ENCODE results near the gene GPR84. TPM values are rescaled to one million over a fixed set of nuclear protein-coding genes. Genes with fewer than 3 reads are reported as not detected.

The GPR84 gene
- total and polyA plus RNA-seq, 2 donors, result 0.26 to 0.96 TPM

- Histone ChIP-seq H3K27ac (ENCODE audit: low read depth) (no peak overlapping the region), H3K36me3 (ENCODE audit: insufficient read depth) (peaks cover 2% of the 10 kb centered on the region), H3K4me3 (ENCODE audit: low read depth, low read length) (no peak overlapping the region), H3K4me1 (ENCODE audit: insufficient read depth) (no peaks in the 10 kb centered on the region)
- no peak for DNase-seq (ENCODE audit: extremely low spot score)
Observed at GRCh38 chr12:54349679-54350078, 14.6 kb downstream of the GPR84 start.

DNA sequence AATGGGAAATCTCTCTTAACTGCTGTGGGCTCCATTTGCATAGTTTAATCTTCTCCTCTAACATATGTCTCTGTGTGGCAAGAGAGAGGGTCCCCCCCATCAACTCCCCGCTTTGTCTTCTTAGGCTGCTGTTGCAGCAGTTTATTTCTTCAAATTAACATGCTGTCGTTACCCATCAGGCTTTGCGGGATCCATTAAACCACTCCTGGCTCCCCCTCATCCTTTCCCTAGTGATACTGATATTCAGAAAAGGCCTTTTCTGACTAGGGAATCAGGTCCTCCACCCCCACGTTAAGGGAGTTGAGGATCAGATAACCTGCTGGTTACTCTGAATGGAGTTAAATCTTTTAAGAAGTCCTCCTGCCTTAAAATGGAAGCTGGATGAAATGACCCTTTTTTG lies 15.2 kb downstream of the GPR84 start:
- H3K4me1 ChIP-seq (ENCODE audit: insufficient read depth), result no peaks in the 10 kb centered on the region
- 82% methylated on average over 4 of the region's 4 CpGs for WGBS
- H3K4me3 ChIP-seq (ENCODE audit: low read depth, low read length), result no peak overlapping the region
- H3K36me3 ChIP-seq (ENCODE audit: insufficient read depth), result peaks cover 2% of the 10 kb centered on the region
- H3K27ac ChIP-seq (ENCODE audit: low read depth), result no peak overlapping the region
- no peak for DNase-seq (ENCODE audit: extremely low spot score)

DNA sequence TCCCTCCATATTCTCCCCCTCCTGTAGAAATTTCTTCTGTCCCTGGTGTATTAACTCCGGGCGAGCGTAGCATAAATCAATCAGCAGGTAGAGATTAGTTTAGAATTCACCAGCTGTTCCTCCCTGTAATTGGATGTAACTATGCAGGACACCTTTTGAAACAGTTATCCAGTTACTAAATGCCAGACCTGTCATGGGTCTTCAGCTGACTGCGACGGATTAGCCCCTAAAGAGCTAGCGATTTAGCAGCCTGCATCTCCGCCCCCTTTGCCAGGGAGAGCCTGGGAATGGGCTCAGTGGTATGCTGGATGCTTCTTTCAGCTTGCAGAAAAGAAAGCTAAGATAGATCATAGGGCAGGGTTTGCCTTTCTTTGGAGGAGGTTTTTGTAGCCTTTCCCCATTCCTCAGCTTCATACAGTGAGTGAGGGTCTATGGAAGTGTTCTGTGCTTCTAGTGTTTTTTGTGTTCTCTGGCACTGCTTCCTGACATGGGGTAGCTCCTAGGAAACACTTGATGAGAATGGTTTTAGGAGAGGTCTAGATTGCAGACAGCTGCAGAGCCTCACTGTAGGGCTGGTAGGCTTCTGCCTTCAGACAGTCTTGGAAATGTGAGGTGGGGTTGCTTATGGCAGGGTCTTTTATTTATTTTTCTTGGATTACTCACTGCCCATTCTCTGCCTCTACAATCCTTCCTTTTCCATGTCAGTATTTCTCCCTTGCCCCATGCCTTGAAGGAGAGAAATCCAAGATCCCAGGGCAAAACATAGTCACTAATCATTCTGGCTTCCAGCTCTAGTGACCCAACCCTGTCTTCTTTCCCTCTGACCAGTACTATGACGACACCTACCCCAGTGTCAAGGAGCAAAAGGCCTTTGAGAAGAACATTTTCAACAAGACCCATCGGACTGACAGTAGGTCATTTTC lies 22.6 kb downstream of the GPR84 start:
- no peaks in the 10 kb centered on the region for H3K4me1 ChIP-seq (ENCODE audit: insufficient read depth)
- no peak for DNase-seq (ENCODE audit: extremely low spot score)
- 54% methylated on average over 9 of the region's 9 CpGs for WGBS
- H3K4me3 ChIP-seq (ENCODE audit: low read depth, low read length), result no peak overlapping the region
- no peak overlapping the region for H3K27ac ChIP-seq (ENCODE audit: low read depth)
- peaks cover 3% of the 10 kb centered on the region for H3K36me3 ChIP-seq (ENCODE audit: insufficient read depth)

GRCh38 chr12:54340846-54341245 lies 23.4 kb downstream of the GPR84 start:
- Histone ChIP-seq H3K36me3 (ENCODE audit: insufficient read depth) (peaks cover 3% of the 10 kb centered on the region), H3K4me3 (ENCODE audit: low read depth, low read length) (no peak overlapping the region), H3K4me1 (ENCODE audit: insufficient read depth) (no peaks in the 10 kb centered on the region), H3K27ac (ENCODE audit: low read depth) (no peak overlapping the region)
- WGBS, result 84% methylated on average over 7 of the region's 7 CpGs
- DNase-seq (ENCODE audit: extremely low spot score), result no peak

DNA sequence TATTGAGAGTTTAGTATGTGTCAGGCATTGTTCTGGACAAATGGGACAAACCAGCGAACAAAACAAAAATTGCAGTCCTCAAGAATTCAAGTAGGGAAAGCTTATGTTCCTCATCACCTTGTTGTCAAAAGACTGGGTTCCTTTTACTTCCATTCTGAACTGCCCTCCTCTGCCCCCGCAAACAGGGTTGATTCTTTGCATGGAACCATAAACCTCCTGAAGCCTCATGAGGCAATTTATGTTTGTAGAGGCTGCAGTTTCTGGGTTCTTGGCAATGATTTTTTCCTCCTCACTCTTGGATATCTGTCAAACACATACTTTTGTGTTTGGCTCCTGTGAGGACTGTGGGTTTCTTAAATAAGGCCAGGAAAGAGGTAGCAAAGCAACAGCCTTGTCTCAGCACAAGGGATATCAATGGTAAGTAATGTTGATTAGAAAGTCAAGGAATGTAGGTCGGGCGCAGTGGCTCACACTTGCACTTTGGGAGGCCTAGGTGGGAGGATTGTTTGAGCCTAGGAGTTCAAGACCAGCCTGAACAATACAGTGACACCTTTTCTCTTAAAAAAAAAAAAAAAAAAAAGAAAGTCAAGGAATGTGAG lies 25.5 kb downstream of the GPR84 start:
- H3K4me1 ChIP-seq (ENCODE audit: insufficient read depth), result no peaks in the 10 kb centered on the region

DNA sequence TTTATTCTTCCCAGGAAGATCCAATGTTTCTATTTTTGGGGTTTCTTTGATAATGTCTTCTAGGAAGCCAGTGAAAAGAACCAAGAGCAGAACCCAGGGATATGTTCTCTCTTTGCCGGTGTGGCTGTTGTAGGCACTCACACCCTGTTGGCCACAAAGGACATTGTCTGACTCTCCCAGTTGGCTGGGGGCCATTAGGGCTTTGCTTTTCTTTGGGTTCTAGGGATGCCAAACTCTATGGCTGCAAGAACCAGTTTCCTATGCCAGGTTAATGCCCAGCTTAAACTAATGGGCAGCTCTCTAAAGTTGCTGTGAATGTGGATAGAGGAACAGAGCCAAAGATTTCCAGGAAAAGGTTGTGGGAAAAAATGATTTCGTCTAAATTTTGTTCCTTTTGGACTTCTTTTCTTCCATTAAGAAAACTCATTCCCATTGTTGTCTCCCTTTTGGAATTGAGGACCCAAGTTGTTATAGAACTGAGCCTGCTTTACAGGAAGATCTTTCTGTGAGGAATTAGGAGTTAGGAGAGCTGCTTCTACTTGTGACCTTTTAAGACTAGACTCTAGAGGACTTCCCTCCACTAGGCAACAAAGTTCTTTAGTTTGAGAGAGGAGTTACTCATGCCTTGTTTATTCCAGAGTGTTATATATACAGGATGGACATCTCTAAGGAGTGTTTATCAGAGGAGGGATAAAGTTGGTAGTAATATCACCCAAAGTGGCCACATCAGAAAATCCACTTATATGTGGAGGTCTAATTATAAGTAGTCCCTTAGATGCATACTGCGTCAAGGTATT lies 26.2 kb downstream of the GPR84 start:
- Histone ChIP-seq H3K4me1 (ENCODE audit: insufficient read depth) (no peaks in the 10 kb centered on the region), H3K36me3 (ENCODE audit: insufficient read depth) (peaks cover 2% of the 10 kb centered on the region), H3K4me3 (ENCODE audit: low read depth, low read length) (no peak overlapping the region), H3K27ac (ENCODE audit: low read depth) (no peak overlapping the region)
- DNase-seq (ENCODE audit: extremely low spot score), result no peak
- WGBS, result 44% methylated on average over 3 of the region's 3 CpGs

More for the DNA sequence above, 25.5 kb downstream of the GPR84 start:
- WGBS, result 60% methylated on average over 4 of the region's 4 CpGs
- Histone ChIP-seq H3K27ac (ENCODE audit: low read depth) (no peak overlapping the region), H3K4me3 (ENCODE audit: low read depth, low read length) (no peak overlapping the region), H3K36me3 (ENCODE audit: insufficient read depth) (peaks cover 2% of the 10 kb centered on the region)
- no peak for DNase-seq (ENCODE audit: extremely low spot score)

GRCh38 chr12:54337280-54337842 lies 26.9 kb downstream of the GPR84 start:
- Histone ChIP-seq H3K36me3 (ENCODE audit: insufficient read depth) (peaks cover 2% of the 10 kb centered on the region), H3K27ac (ENCODE audit: low read depth) (no peak overlapping the region), H3K4me3 (ENCODE audit: low read depth, low read length) (no peak overlapping the region), H3K4me1 (ENCODE audit: insufficient read depth) (no peaks in the 10 kb centered on the region)
- no peak for DNase-seq (ENCODE audit: extremely low spot score)
- 25% methylated on average over 3 of the region's 3 CpGs for WGBS

- 99% methylated on average over 4 of the region's 4 CpGs for WGBS
Observed at GRCh38 chr12:54333420-54334034, 30.8 kb downstream of the GPR84 start.

GRCh38 chr12:54331461-54331860 lies 32.8 kb downstream of the GPR84 start:
- H3K4me3 ChIP-seq (ENCODE audit: low read depth, low read length), result no peak overlapping the region
- H3K27ac ChIP-seq (ENCODE audit: low read depth), result no peak overlapping the region
- H3K36me3 ChIP-seq (ENCODE audit: insufficient read depth), result peaks cover 2% of the 10 kb centered on the region
- peaks cover 2% of the 10 kb centered on the region for H3K4me1 ChIP-seq (ENCODE audit: insufficient read depth)
- no peak for DNase-seq (ENCODE audit: extremely low spot score)
- WGBS, result 79% methylated on average over 5 of the region's 5 CpGs

More at GRCh38 chr12:54333420-54334034, 30.8 kb downstream of the GPR84 start:
- no peak overlapping the region for H3K27ac ChIP-seq (ENCODE audit: low read depth)
- peaks cover 2% of the 10 kb centered on the region for H3K36me3 ChIP-seq (ENCODE audit: insufficient read depth)
- DNase-seq (ENCODE audit: extremely low spot score), result no peak
- H3K4me3 ChIP-seq (ENCODE audit: low read depth, low read length), result no peak overlapping the region
- H3K4me1 ChIP-seq (ENCODE audit: insufficient read depth), result peaks cover 2% of the 10 kb centered on the region

DNA sequence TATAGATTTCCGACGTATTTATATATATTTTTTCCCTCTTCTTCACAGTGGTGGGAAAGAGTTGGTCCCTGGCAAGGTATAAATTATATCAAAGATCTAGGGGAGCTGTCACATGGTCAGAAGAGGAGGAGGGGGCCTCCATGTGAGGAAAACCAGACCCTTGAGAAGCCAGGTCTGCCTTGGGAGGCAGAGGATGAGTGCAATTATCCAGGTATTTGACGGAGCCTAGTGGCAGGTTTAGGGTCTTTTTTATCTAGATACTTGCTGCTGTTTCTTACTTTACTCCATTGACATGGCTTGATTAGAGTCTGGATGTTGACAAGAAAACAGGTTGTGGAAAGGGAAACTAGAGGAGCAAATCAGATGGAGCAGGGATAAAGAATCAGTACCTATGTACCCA lies 33.8 kb downstream of the GPR84 start:
- no peak for DNase-seq (ENCODE audit: extremely low spot score)
- H3K4me3 ChIP-seq (ENCODE audit: low read depth, low read length), result no peak overlapping the region
- H3K4me1 ChIP-seq (ENCODE audit: insufficient read depth), result peaks cover 2% of the 10 kb centered on the region
- WGBS, result 52% methylated on average over 3 of the region's 3 CpGs
- H3K27ac ChIP-seq (ENCODE audit: low read depth), result no peak overlapping the region
- H3K36me3 ChIP-seq (ENCODE audit: insufficient read depth), result peaks cover 2% of the 10 kb centered on the region

GRCh38 chr12:54329759-54330158 lies 34.5 kb downstream of the GPR84 start:
- Histone ChIP-seq H3K4me3 (ENCODE audit: low read depth, low read length) (no peak overlapping the region), H3K36me3 (ENCODE audit: insufficient read depth) (peaks cover 2% of the 10 kb centered on the region), H3K27ac (ENCODE audit: low read depth) (no peak overlapping the region), H3K4me1 (ENCODE audit: insufficient read depth) (peaks cover 2% of the 10 kb centered on the region)
- WGBS, result 61% methylated on average over 5 of the region's 5 CpGs
- no peak for DNase-seq (ENCODE audit: extremely low spot score)

GRCh38 chr12:54328595-54329337 lies 35.5 kb downstream of the GPR84 start:
- H3K36me3 ChIP-seq (ENCODE audit: insufficient read depth), result peaks cover 2% of the 10 kb centered on the region
- 71% methylated on average over 6 of the region's 6 CpGs for WGBS
- no peak for DNase-seq (ENCODE audit: extremely low spot score)
- peaks cover 2% of the 10 kb centered on the region for H3K4me1 ChIP-seq (ENCODE audit: insufficient read depth)
- no peak overlapping the region for H3K27ac ChIP-seq (ENCODE audit: low read depth)
- no peak overlapping the region for H3K4me3 ChIP-seq (ENCODE audit: low read depth, low read length)

Data from urinary bladder (tissue), 4 donors.